H1 (cell line): ENCODE data around the gene TRIM22. TPM values are rescaled to one million over a fixed set of nuclear protein-coding genes. Genes with fewer than 3 reads are reported as not detected.

ENCODE experiments used
- CTCF ChIA-PET: fragments of 300-600 bp; sonication (Branson Sonifier 250); formaldehyde crosslinking; loops from one replicate; lab custom pipeline; 2021; ENCODE audit not compliant: partially characterized antibody; lab: Charles Lee
- POLR2A ChIA-PET: fragments of 300-600 bp; sonication (Branson Sonifier 250); formaldehyde crosslinking; loops from one replicate; lab custom pipeline; 2021; ENCODE audit warnings: inconsistent platforms; ENCODE audit not compliant: partially characterized antibody; lab: Charles Lee
- DNase-seq, 2 experiments: peaks; one replicate each; pipeline versions ENCODE4 v3.0.0 to v3.0.0-alpha.2; 2010 to 2022; ENCODE audit warnings: low spot score in 2 of 2, low read depth in 1 of 2, mixed read lengths in 1 of 2
- FAIRE-seq: peaks from 2 replicates; lab custom pipeline; 2011; peaks lifted over from hg19 to GRCh38; lab: Jason Lieb, UNC
- H2AFZ ChIP-seq: 2 replicates; pipeline ENCODE4 v1.8.1; 2012; ENCODE audit warnings: low read length, inconsistent platforms
- H2AK5ac ChIP-seq: 2 replicates; pipeline ENCODE4 v1.6.1; 2013; ENCODE audit warnings: low read depth, low read length
- H2BK120ac ChIP-seq: replicated peaks from 2 replicates; pipeline ENCODE3; 2013; ENCODE audit warnings: low read depth, low read length, inconsistent platforms
- H2BK12ac ChIP-seq: 2 replicates; pipeline ENCODE4 v1.6.1; 2013; ENCODE audit warnings: low read depth, low read length
- H2BK15ac ChIP-seq: 2 replicates; pipeline ENCODE4 v1.6.1; 2013; ENCODE audit warnings: low read length
- H2BK20ac ChIP-seq: 2 replicates; pipeline ENCODE4 v1.6.1; 2013; ENCODE audit warnings: low read length
- H2BK5ac ChIP-seq: 2 replicates; pipeline ENCODE4 v1.6.1; 2013; ENCODE audit warnings: low read depth, low read length
- H3K14ac ChIP-seq: 2 replicates; pipeline ENCODE4 v1.6.1; 2013; ENCODE audit warnings: inconsistent platforms; ENCODE audit not compliant: insufficient read length
- H3K18ac ChIP-seq: 2 replicates; pipeline ENCODE4 v1.6.1; 2013; ENCODE audit warnings: low read length; ENCODE audit errors: extremely low read depth
- H3K23ac ChIP-seq: 2 replicates; pipeline ENCODE4 v1.6.1; 2013; ENCODE audit warnings: inconsistent platforms; ENCODE audit not compliant: insufficient read length
- H3K23me2 ChIP-seq: 2 replicates; pipeline ENCODE4 v1.6.1; 2013; ENCODE audit warnings: low read depth, low read length
- H3K27ac ChIP-seq: 2 replicates; pipeline ENCODE4 v1.6.1; 2011; ENCODE audit warnings: low read depth, low read length, inconsistent platforms
- H3K27me3 ChIP-seq, 4 experiments: replicated peaks in 1 of 4; 1 replicate in 1 of 4; 2 replicates in 3 of 4; pipeline versions ENCODE4 v1.6.1 to v1.8.1; 2011 to 2013; ENCODE audit warnings: low read length in 3 of 4, mild to moderate bottlenecking in 3 of 4, inconsistent platforms in 2 of 4, mixed read lengths in 2 of 4, moderate library complexity in 1 of 4; ENCODE audit not compliant: control insufficient read depth in 3 of 4, insufficient read depth in 3 of 4; ENCODE audit errors: extremely low read depth in 1 of 4
- H3K36me3 ChIP-seq, 4 experiments: 2 replicates each; pipeline versions ENCODE4 v1.6.1 to v1.8.1; 2011 to 2013; ENCODE audit warnings: mild to moderate bottlenecking in 4 of 4, low read length in 3 of 4, moderate library complexity in 2 of 4, control low read depth in 1 of 4, inconsistent platforms in 1 of 4; ENCODE audit not compliant: insufficient read depth in 4 of 4, control insufficient read depth in 2 of 4
- H3K4ac ChIP-seq: replicated peaks from 2 replicates; pipeline ENCODE3; 2013; ENCODE audit warnings: low read length, low read depth, mixed read lengths, inconsistent platforms; ENCODE audit not compliant: insufficient read length
- H3K4me1 ChIP-seq, 4 experiments: replicated peaks in 1 of 4; 1 replicate in 1 of 4; 2 replicates in 3 of 4; pipeline versions ENCODE4 v1.6.1 to v1.8.1; 2011 to 2013; ENCODE audit warnings: low read length in 3 of 4, inconsistent platforms in 2 of 4, mixed read lengths in 1 of 4; ENCODE audit not compliant: insufficient read depth in 4 of 4, control insufficient read depth in 3 of 4
- H3K4me2 ChIP-seq, 2 experiments: 2 replicates each; pipeline versions ENCODE4 v1.6.1 to v1.8.1; 2011 to 2013; ENCODE audit warnings: low read depth in 2 of 2, low read length in 2 of 2, control low read depth in 1 of 2, inconsistent platforms in 1 of 2, mild to moderate bottlenecking in 1 of 2; ENCODE audit not compliant: insufficient read depth in 1 of 2
- H3K4me3 ChIP-seq, 4 experiments: fragments of 200-600, 300-600 bp in 1 of 4; sonication (generic), shearing (Covaris generic), sonication (Bioruptor Twin) in 1 of 4; 2 replicates each; pipeline versions ENCODE4 v1.5.1 to v1.8.1; 2011 to 2016; ENCODE audit warnings: low read length in 4 of 4, low read depth in 3 of 4, control low read depth in 2 of 4, inconsistent platforms in 2 of 4, mild to moderate bottlenecking in 2 of 4, mixed read lengths in 1 of 4, moderate library complexity in 1 of 4; ENCODE audit not compliant: insufficient read depth in 2 of 4; ENCODE audit errors: extremely low read depth in 1 of 4
- H3K56ac ChIP-seq: replicated peaks from 2 replicates; pipeline ENCODE3; 2013; ENCODE audit warnings: low read depth, mild to moderate bottlenecking, mixed read lengths, low read length, inconsistent platforms; ENCODE audit not compliant: insufficient read length
- H3K79me1 ChIP-seq: 2 replicates; pipeline ENCODE4 v1.6.1; 2013; ENCODE audit warnings: low read depth, low read length, control low read depth
- H3K79me2 ChIP-seq, 2 experiments: 2 replicates each; pipeline versions ENCODE4 v1.6.1 to v1.8.1; 2012 to 2013; ENCODE audit warnings: low read length in 2 of 2, mild to moderate bottlenecking in 2 of 2, inconsistent platforms in 1 of 2; ENCODE audit not compliant: insufficient read depth in 2 of 2, control insufficient read depth in 1 of 2
- H3K9ac ChIP-seq, 4 experiments: replicated peaks in 1 of 4; 1 replicate in 1 of 4; 2 replicates in 3 of 4; pipeline versions ENCODE4 v1.6.1 to v1.8.1; 2011 to 2013; ENCODE audit warnings: low read depth in 3 of 4, low read length in 3 of 4, control low read depth in 2 of 4, mild to moderate bottlenecking in 2 of 4, moderate library complexity in 2 of 4, inconsistent platforms in 1 of 4; ENCODE audit errors: extremely low read depth in 1 of 4
- H3K9me3 ChIP-seq, 2 experiments: 2 replicates each; pipeline versions ENCODE4 v1.6.1 to v1.8.1; 2012 to 2013; ENCODE audit warnings: mild to moderate bottlenecking in 2 of 2, moderate library complexity in 2 of 2, control low read depth in 1 of 2, inconsistent platforms in 1 of 2, low read depth in 1 of 2, low read length in 1 of 2, mixed read lengths in 1 of 2; ENCODE audit not compliant: insufficient read depth in 2 of 2
- H4K20me1 ChIP-seq, 2 experiments: replicated peaks in 1 of 2; 2 replicates each; pipeline versions ENCODE3 to v1.8.1; 2011 to 2013; ENCODE audit warnings: inconsistent platforms in 2 of 2, low read length in 2 of 2, mild to moderate bottlenecking in 1 of 2; ENCODE audit not compliant: insufficient read depth in 2 of 2, control insufficient read depth in 1 of 2
- H4K5ac ChIP-seq: 2 replicates; pipeline ENCODE4 v1.6.1; 2013; ENCODE audit warnings: low read length, low read depth, mixed read lengths, inconsistent platforms; ENCODE audit not compliant: insufficient read length
- H4K8ac ChIP-seq: 2 replicates; pipeline ENCODE4 v1.8.0; 2013; ENCODE audit warnings: mild to moderate bottlenecking, moderate library complexity, low read length, inconsistent platforms; ENCODE audit not compliant: insufficient read depth; ENCODE audit errors: extremely low read depth
- H4K91ac ChIP-seq: replicated peaks from 2 replicates; pipeline ENCODE3; 2013; ENCODE audit warnings: low read length, mixed read lengths, inconsistent platforms; ENCODE audit not compliant: insufficient read length
- BCL11A ChIP-seq, 2 experiments: IDR thresholded peaks; one replicate each; pipeline ENCODE4 v1.6.1; 2011; ENCODE audit warnings: low read depth in 2 of 2, low read length in 2 of 2, mild to moderate bottlenecking in 2 of 2
- BRCA1 ChIP-seq: IDR thresholded peaks from 2 replicates; pipeline ENCODE4 v1.6.1; 2012; ENCODE audit warnings: low read depth, low read length, improper control_type of control experiment
- CHD1 ChIP-seq: IDR thresholded peaks from 2 replicates; pipeline ENCODE4 v1.6.1; 2012; ENCODE audit warnings: low read depth, low read length, improper control_type of control experiment
- CTCF ChIP-seq, 3 experiments: IDR thresholded peaks; 1 replicate in 2 of 3; 2 replicates in 1 of 3; pipeline versions ENCODE4 v1.5.1 to v1.6.1; 2011; ENCODE audit warnings: low read length in 3 of 3, mild to moderate bottlenecking in 3 of 3, inconsistent platforms in 2 of 3, low read depth in 1 of 3, moderate library complexity in 1 of 3; ENCODE audit not compliant: insufficient read depth in 1 of 3; ENCODE audit errors: control extremely low read depth in 1 of 3
- KDM5A ChIP-seq: fragments of 200-600 bp; IDR thresholded peaks from 2 replicates; pipeline ENCODE4 v1.7.1; 2012; ENCODE audit warnings: mild to moderate bottlenecking, low read length, inconsistent platforms, mixed read lengths
- NANOG ChIP-seq: IDR thresholded peaks from 2 replicates; pipeline ENCODE4 v1.6.1; 2011; ENCODE audit warnings: low read length, low read depth, mild to moderate bottlenecking, inconsistent platforms; ENCODE audit not compliant: insufficient read depth, poor library complexity, severe bottlenecking
- PHF8 ChIP-seq: fragments of 200-600 bp; sonication (generic); conservative IDR thresholded peaks from 2 replicates; pipeline ENCODE4 v1.7.1; 2012; ENCODE audit warnings: low read depth, mild to moderate bottlenecking, inconsistent platforms, low read length, moderate library complexity
- RFX5 ChIP-seq: IDR thresholded peaks from 2 replicates; pipeline ENCODE4 v1.6.1; 2011; ENCODE audit warnings: low read depth, low read length, improper control_type of control experiment, borderline replicate concordance
- SIX5 ChIP-seq: IDR thresholded peaks from 2 replicates; pipeline ENCODE4 v1.6.1; 2011; ENCODE audit warnings: mild to moderate bottlenecking, low read depth, low read length
- SP2 ChIP-seq: IDR thresholded peaks from 2 replicates; pipeline ENCODE4 v1.6.1; 2012; ENCODE audit warnings: mild to moderate bottlenecking, low read length, inconsistent platforms
- SUZ12 ChIP-seq: fragments of 200-600 bp; sonication (generic); IDR thresholded peaks from 2 replicates; pipeline ENCODE4 v1.6.1; 2012; ENCODE audit warnings: mild to moderate bottlenecking, inconsistent platforms, low read length, moderate library complexity, mixed read lengths
- TAF7 ChIP-seq: optimal IDR thresholded peaks from 2 replicates; pipeline ENCODE3; 2011; ENCODE audit warnings: low read depth, mild to moderate bottlenecking, inconsistent platforms, low read length, moderate library complexity, borderline replicate concordance
- YY1 ChIP-seq: IDR thresholded peaks from 2 replicates; pipeline ENCODE4 v1.6.1; 2011; ENCODE audit warnings: low read depth, mild to moderate bottlenecking, low read length
- WGBS, 2 experiments: shearing (Covaris generic) in 1 of 2; methylation state at CpG; one replicate each; pipeline versions ENCODE4 v1.1.6 to v1.1.7; 2013 to 2015; ENCODE audit warnings: low lambda C conversion rate in 2 of 2, mixed read lengths in 2 of 2, inconsistent platforms in 1 of 2, low coverage in 1 of 2, missing lambda C conversion rate in 1 of 2; ENCODE audit not compliant: insufficient replicate concordance in 2 of 2, insufficient coverage in 1 of 2, insufficient read length in 1 of 2; ENCODE audit errors: extremely low coverage in 1 of 2, missing lambda C conversion rate in 1 of 2; 5-methylcytosine and 5-hydroxymethylcytosine counted together
- polyA plus RNA-seq, 7 experiments: library from polyadenylated mRNA; depleted of rRNA in 3 of 7; stranded (reverse) in 5 of 7; unstranded in 2 of 7; fragments of >200 nt in 5 of 7; fragments of 200-250 nt in 2 of 7; gene quantifications; 1 replicate in 5 of 7; 2 replicates in 1 of 7; 4 replicates in 1 of 7; pipeline versions ENCODE4 v1.2.1 to v1.2.3, GENCODE V29; 2011 to 2013; ENCODE audit warnings: missing spikeins in 2 of 7, mixed read lengths in 2 of 7
- total RNA-seq: library from RNA; stranded (reverse); fragmentation: NEBNext Ultra II Directional; extraction: Animal tissue kit (Norgen Biotek cat#: 25700); gene quantifications from 2 replicates; pipeline ENCODE4 v1.2.1, GENCODE V29; 2021

The TRIM22 gene
- total and polyA plus RNA-seq, 2 of the 8 experiments (the other 6 are each of a cell fraction or from before 2014, with no cell fraction given), result 56.0 to 82.7 TPM

- H3K4me3 ChIP-seq, result no peak overlapping the region
- POLR2A ChIA-PET, result no interaction called here
- no peak overlapping the region for H4K91ac ChIP-seq
- no peaks in the 10 kb centered on the region for H3K36me3 ChIP-seq
- no peaks in the 10 kb centered on the region for H3K9me3 ChIP-seq
- H2AK5ac ChIP-seq, result no peak overlapping the region
- no peak overlapping the region for H3K18ac ChIP-seq
- no peaks in the 10 kb centered on the region for H4K20me1 ChIP-seq
- H3K14ac ChIP-seq, result no peak overlapping the region
- no peak overlapping the region for H2BK15ac ChIP-seq
- no peaks in the 10 kb centered on the region for H3K4me1 ChIP-seq
- H4K8ac ChIP-seq, result no peak overlapping the region
- H3K23ac ChIP-seq, result no peak overlapping the region
- no peak overlapping the region for H2BK5ac ChIP-seq
- no peak overlapping the region for H3K56ac ChIP-seq
- H3K4me2 ChIP-seq, result no peak overlapping the region
- no peak overlapping the region for H3K27ac ChIP-seq
- WGBS, 2 experiments, result 78% methylated on average over 1 of the region's 1 CpG; no CpG with 5 or more reads in 1 of the 2 experiments
- no peak overlapping the region for H3K4ac ChIP-seq
- H3K23me2 ChIP-seq, result no peaks in the 10 kb centered on the region
- H4K5ac ChIP-seq, result no peak overlapping the region
- no peak for DNase-seq
- TF ChIP-seq BCL11A (IDR thresholded peaks at IDR 0.05; ENCODE audit: low read depth in 2 of 2, low read length in 2 of 2) (no peak), SP2 (no peak), KDM5A (no peak), PHF8 (no peak), SIX5 (no peak), BRCA1 (no peak), CHD1 (no peak), NANOG (no peak), RFX5 (no peak), CTCF (IDR thresholded peaks at IDR 0.05; ENCODE audit: control extremely low read depth in 1 of 3, insufficient read depth in 1 of 3, low read depth in 1 of 3, low read length in 3 of 3) (no peak), YY1 (no peak), SUZ12 (no peak), TAF7 (no peak)
- no peaks in the 10 kb centered on the region for H3K27me3 ChIP-seq
- H2BK12ac ChIP-seq, result no peak overlapping the region
- H3K79me2 ChIP-seq, result no peaks in the 10 kb centered on the region
- H2BK20ac ChIP-seq, result no peak overlapping the region
- no peaks in the 10 kb centered on the region for H3K79me1 ChIP-seq
- FAIRE-seq, result no peak
- H3K9ac ChIP-seq, result no peak overlapping the region
- CTCF ChIA-PET, result interaction anchor here (0.5 to 0.6 kb wide), 2 partner anchors 69 to 933 kb away, joined by 3 read pairs; no protein-coding TSS in a partner anchor
- H2BK120ac ChIP-seq, result no peak overlapping the region
- no peak overlapping the region for H2AFZ ChIP-seq
Observed at GRCh38 chr11:5738431-5738830, 48.8 kb downstream of the TRIM22 start.
